NAMALWA (cell line): Measurements from ENCODE around the gene PIEZO1.
"Not testable (repeated sequence)": the region's sequence is repeated elsewhere in the genome, so short reads cannot be mapped to it uniquely, and the experiment has no call there.

ENCODE experiments used
- DNase-seq: peaks from one replicate; pipeline ENCODE4 v3.0.0-alpha.2; 2015; ENCODE audit warnings: low spot score

The PIEZO1 gene

GRCh38 chr16:88686439-88687253 lies 98.4 kb downstream of the PIEZO1 start, which contains the start of gene SNAI3:
Gene SNAI3, minus strand, starts transcription at chr16:88686507. Its CDS starts 101 bp downstream, at chr16:88686406.
- DNase-seq: peak; percentile 88

- DNase-seq: no peak
Measured at GRCh38 chr16:88686062-88686438, 99.0 kb downstream of the PIEZO1 start.

GRCh38 chr16:88685156-88686061 lies 99.6 kb downstream of the PIEZO1 start:
- peak; percentile 75 for DNase-seq

GRCh38 chr16:88684569-88685155 lies 100.4 kb downstream of the PIEZO1 start:
- DNase-seq: no peak

GRCh38 chr16:88681709-88682451 lies 103.1 kb downstream of the PIEZO1 start:
- DNase-seq: peak; percentile 92

- DNase-seq: peak; percentile 79
Measured at GRCh38 chr16:88681084-88681680, 103.8 kb downstream of the PIEZO1 start.

GRCh38 chr16:88680554-88681083 lies 104.4 kb downstream of the PIEZO1 start:
- DNase-seq: no peak

- DNase-seq: no peak
Measured at GRCh38 chr16:88678224-88678979, 106.6 kb downstream of the PIEZO1 start.

GRCh38 chr16:88677721-88678120 lies 107.3 kb downstream of the PIEZO1 start:
- DNase-seq: no peak

GRCh38 chr16:88676502-88677242 lies 108.3 kb downstream of the PIEZO1 start:
- no peak for DNase-seq

GRCh38 chr16:88673716-88674379 lies 111.2 kb downstream of the PIEZO1 start:
- no peak for DNase-seq

GRCh38 chr16:88672776-88673175 lies 112.2 kb downstream of the PIEZO1 start:
- DNase-seq: no peak

- no peak for DNase-seq
Measured at GRCh38 chr16:88671806-88672205, 113.2 kb downstream of the PIEZO1 start.

GRCh38 chr16:88669980-88670379 lies 115.0 kb downstream of the PIEZO1 start:
- no peak for DNase-seq

GRCh38 chr16:88669493-88669892 lies 115.5 kb downstream of the PIEZO1 start:
- DNase-seq: not testable (repeated sequence)

- DNase-seq: no peak
Measured at GRCh38 chr16:88667461-88667860, 117.6 kb downstream of the PIEZO1 start.

- DNase-seq: no peak
Measured at GRCh38 chr16:88665570-88665969, 119.5 kb downstream of the PIEZO1 start.
